PC-3 (cell line): ENCODE results near the gene GPD2. TPM values are rescaled to one million over a fixed set of nuclear protein-coding genes. Genes with fewer than 3 reads are reported as not detected.
"Not testable (repeated sequence)": the region's sequence is repeated elsewhere in the genome, so short reads cannot be mapped to it uniquely, and the experiment has no call there.

Source experiments
- ATAC-seq: fragments of 200-7000 bp; cut with Tn5 transposase; 2 replicates; pipeline ENCODE4 v1.9.1; 2020; ENCODE audit warnings: mild to moderate bottlenecking, moderate library complexity
- BruUV-seq: library from RNA; stranded (reverse); fragments of 400-500 nt; replicated peaks from 2 replicates; lab custom pipeline; 2021; lab: Mats Ljungman, UMichigan
- CTCF ChIA-PET: fragments of 300-600 bp; sonication (Branson Sonifier 250); formaldehyde crosslinking; loops from one replicate; lab custom pipeline; 2022; ENCODE audit warnings: antibody characterized with exemption; lab: Charles Lee
- POLR2A ChIA-PET: fragments of 300-600 bp; sonication (Branson Sonifier 250); formaldehyde crosslinking; loops from one replicate; lab custom pipeline; 2022; ENCODE audit warnings: antibody characterized with exemption; ENCODE audit not compliant: unreplicated experiment; lab: Charles Lee
- DNase-seq: peaks from one replicate; pipeline ENCODE4 v3.0.0-alpha.2; 2015
- H2AFZ ChIP-seq: fragments of 300-600 bp; sonication (generic); 2 replicates; pipeline ENCODE4 v1.6.0; 2016; ENCODE audit warnings: antibody characterized with exemption, low read length
- H3F3A ChIP-seq: fragments of 300-600 bp; sonication (generic); one replicate; pipeline ENCODE4 v1.6.0; 2017; ENCODE audit warnings: antibody characterized with exemption, low read length, control low read depth, mild to moderate bottlenecking; ENCODE audit not compliant: unreplicated experiment
- H3K27ac ChIP-seq: fragments of 300-600 bp; sonication (generic); 2 replicates; pipeline ENCODE4 v1.5.1; 2016; ENCODE audit warnings: mild to moderate bottlenecking, low read length
- H3K27me3 ChIP-seq: fragments of 300-600 bp; sonication (generic); 2 replicates; pipeline ENCODE4 v1.6.1; 2016; ENCODE audit warnings: low read length, mixed read lengths
- H3K36me3 ChIP-seq: fragments of 300-600 bp; sonication (generic); 2 replicates; pipeline ENCODE4 v1.6.1; 2016; ENCODE audit warnings: low read depth, mixed run types, low read length, mixed read lengths
- H3K4me1 ChIP-seq: fragments of 300-600 bp; sonication (generic); 2 replicates; pipeline ENCODE4 v1.5.1; 2016; ENCODE audit warnings: low read length; ENCODE audit not compliant: insufficient read depth
- H3K4me2 ChIP-seq: fragments of 300-600 bp; sonication (generic); 2 replicates; pipeline ENCODE4 v1.6.0; 2016; ENCODE audit warnings: low read length
- H3K4me3 ChIP-seq: fragments of 300-600 bp; sonication (generic); 2 replicates; pipeline ENCODE4 v1.5.1; 2016; ENCODE audit warnings: mild to moderate bottlenecking, low read length, mixed read lengths
- H3K79me2 ChIP-seq: fragments of 300-600 bp; sonication (generic); 2 replicates; pipeline ENCODE4 v1.6.1; 2017; ENCODE audit warnings: low read length, mixed read lengths
- H3K9ac ChIP-seq: fragments of 300-600 bp; sonication (generic); 2 replicates; pipeline ENCODE4 v1.6.0; 2016; ENCODE audit warnings: mild to moderate bottlenecking, low read length
- H3K9me2 ChIP-seq: fragments of 300-600 bp; sonication (generic); replicated peaks from 2 replicates; pipeline ENCODE4 v1.6.1; 2016; ENCODE audit warnings: mixed run types, low read length, mixed read lengths
- H3K9me3 ChIP-seq: fragments of 300-600 bp; sonication (generic); 2 replicates; pipeline ENCODE4 v1.6.1; 2016; ENCODE audit warnings: low read length, mixed read lengths
- H4K20me1 ChIP-seq: fragments of 300-600 bp; sonication (generic); 2 replicates; pipeline ENCODE4 v1.6.1; 2016; ENCODE audit warnings: low read length, mixed read lengths
- CTCF ChIP-seq: fragments of 300-600 bp; sonication (generic); conservative IDR thresholded peaks from 2 replicates; pipeline ENCODE4 v1.5.1; 2017; ENCODE audit warnings: antibody characterized with exemption, low read depth, mild to moderate bottlenecking, low read length
- EZH2 ChIP-seq: fragments of 300-600 bp; sonication (generic); IDR thresholded peaks from one replicate; pipeline ENCODE4 v1.6.1; 2017; ENCODE audit warnings: antibody characterized with exemption, mild to moderate bottlenecking, low read length; ENCODE audit not compliant: unreplicated experiment
- EZH2phosphoT487 ChIP-seq: fragments of 300-600 bp; sonication (generic); IDR thresholded peaks from 2 replicates; pipeline ENCODE4 v1.6.1; 2018; ENCODE audit warnings: mild to moderate bottlenecking, antibody characterized with exemption, low read length, borderline replicate concordance
- intact Hi-C: fragments of 100-400 bp; cut with micrococcal nuclease; formaldehyde crosslinking; loops from 2 replicates; pipeline ENCODE4 v1.9.0; 2023
- total RNA-seq: library from RNA; depleted of rRNA; stranded (reverse); fragments of >200 nt; gene quantifications from 2 replicates; pipeline ENCODE4 v1.2.3, GENCODE V29; 2014

Gene GPD2
- total RNA-seq, 1 experiment from 2014 or later = 107 TPM

GRCh38 chr2:156491176-156491575 is 55.0 kb downstream of the GPD2 start:
- H3K36me3 ChIP-seq = no peaks in the 10 kb centered on the region
- intact Hi-C loops = loop anchor here (2.0 kb wide), 1 partner anchor 54 kb away; the partner anchor contains the start of gene GPD2
- peaks cover 40% of the 10 kb centered on the region for H3K79me2 ChIP-seq
- no peaks in the 10 kb centered on the region for H3K9me3 ChIP-seq
- no TSS peak for BruUV-seq
- TF ChIP-seq EZH2 = no peak
- TF ChIP-seq CTCF = no peak
- TF ChIP-seq EZH2phosphoT487 = no peak
- H3K9ac ChIP-seq = no peak overlapping the region
- no peaks in the 10 kb centered on the region for H3F3A ChIP-seq
- no peak overlapping the region for H2AFZ ChIP-seq
- H3K4me3 ChIP-seq = no peak overlapping the region
- H3K27me3 ChIP-seq = no peaks in the 10 kb centered on the region
- ATAC-seq (no peak), DNase-seq (no peak)
- ChIA-PET CTCF (no interaction called here), POLR2A (no interaction called here)
- H3K27ac ChIP-seq = no peak overlapping the region
- H3K4me2 ChIP-seq = peak overlapping the region; percentile 4; the same call in 1 of the 2 replicates
- H3K9me2 ChIP-seq = no peaks in the 10 kb centered on the region
- H3K4me1 ChIP-seq = peaks cover 27% of the 10 kb centered on the region
- H4K20me1 ChIP-seq = no peaks in the 10 kb centered on the region

GRCh38 chr2:156492979-156493378 is 56.8 kb downstream of the GPD2 start:
- Histone ChIP-seq H3K27ac (0 out of 2 replicates have a peak overlapping the region, but pooled peaks have one; percentile 27), H3K9me3 (no peaks in the 10 kb centered on the region), H3K4me3 (no peak overlapping the region), H4K20me1 (no peaks in the 10 kb centered on the region), H2AFZ (no peak overlapping the region), H3K4me2 (peak overlapping the region; percentile 47), H3K79me2 (peaks cover 27% of the 10 kb centered on the region; the same call in 1 of the 2 replicates), H3K36me3 (no peaks in the 10 kb centered on the region), H3K9me2 (no peaks in the 10 kb centered on the region), H3K4me1 (peaks cover 23% of the 10 kb centered on the region), H3F3A (no peaks in the 10 kb centered on the region), H3K27me3 (no peaks in the 10 kb centered on the region), H3K9ac (no peak overlapping the region)
- BruUV-seq = no TSS peak
- intact Hi-C loops = no loop called here
- peak; percentile 83 for DNase-seq
- TF ChIP-seq EZH2 = no peak
- no peak for TF ChIP-seq EZH2phosphoT487
- TF ChIP-seq CTCF = no peak
- ChIA-PET CTCF (interaction anchor here (0.7 kb wide), 1 partner anchor 291 kb away, joined by 3 read pairs; no protein-coding TSS in a partner anchor), POLR2A (interaction anchor here (0.6 kb wide), 1 partner anchor 150 kb away, joined by 26 read pairs; no protein-coding TSS in a partner anchor)
- peak; percentile 70 for ATAC-seq

- H3K9me3 ChIP-seq, BruUV-seq, H3K27ac ChIP-seq, CTCF ChIA-PET, H3K36me3 ChIP-seq, ATAC-seq, POLR2A ChIA-PET, H3K9ac ChIP-seq, H3K4me3 ChIP-seq, DNase-seq, H3K4me2 ChIP-seq, H4K20me1 ChIP-seq, H2AFZ ChIP-seq, H3K9me2 ChIP-seq, H3K27me3 ChIP-seq, intact Hi-C loops, H3F3A ChIP-seq: not testable (repeated sequence)
- peaks cover 15% of the 10 kb centered on the region for H3K4me1 ChIP-seq
- peaks cover 15% of the 10 kb centered on the region; the same call in 1 of the 2 replicates for H3K79me2 ChIP-seq
Measured at GRCh38 chr2:156495998-156496397, 59.8 kb downstream of the GPD2 start.
